Right lung (tissue), 5 donors: ENCODE data around the gene RNF34. TPM values are rescaled to one million over a fixed set of nuclear protein-coding genes. Genes with fewer than 3 reads are reported as not detected.
"Not testable (repeated sequence)": the region's sequence is repeated elsewhere in the genome, so short reads cannot be mapped to it uniquely, and the experiment has no call there.

Experiments used
- DNase-seq, 2 donors: peaks; one replicate each; pipeline ENCODE4 v3.0.0-alpha.2; 2013
- polyA plus RNA-seq, 5 donors: library from polyadenylated mRNA; unstranded; fragments of 120-200 nt; gene quantifications; one replicate each; pipeline versions ENCODE4 v1.2.1 to v1.2.3, GENCODE V29; 2013; ENCODE audit warnings: inconsistent platforms in 1 of 5, low replicate concordance in 1 of 5; ENCODE audit not compliant: insufficient read length in 5 of 5, insufficient read depth in 1 of 5

The RNF34 gene
- polyA plus RNA-seq, 5 donors = 32.3 to 37.7 (median 35.3) TPM

DNA sequence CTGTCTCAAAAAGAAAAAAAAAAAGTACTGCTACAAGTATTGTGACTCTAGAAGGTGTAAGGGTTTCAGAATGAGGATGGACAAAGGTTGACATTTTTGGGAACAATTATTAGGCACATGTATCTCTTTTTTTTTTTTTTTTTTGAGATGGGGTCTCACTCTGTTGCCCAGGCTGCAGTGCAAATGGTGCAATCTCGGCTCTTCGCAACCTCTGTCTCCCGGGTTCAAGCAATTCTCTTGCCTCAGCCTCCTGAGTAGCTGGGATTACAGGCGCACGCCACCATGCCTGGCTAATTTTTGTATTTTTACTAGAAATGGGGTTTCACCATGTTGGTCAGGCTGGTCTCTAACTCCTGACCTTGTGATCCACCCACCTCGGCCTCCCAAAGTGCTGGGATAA is 15.0 kb upstream of the RNF34 start:
- DNase-seq = not testable (repeated sequence)

DNA sequence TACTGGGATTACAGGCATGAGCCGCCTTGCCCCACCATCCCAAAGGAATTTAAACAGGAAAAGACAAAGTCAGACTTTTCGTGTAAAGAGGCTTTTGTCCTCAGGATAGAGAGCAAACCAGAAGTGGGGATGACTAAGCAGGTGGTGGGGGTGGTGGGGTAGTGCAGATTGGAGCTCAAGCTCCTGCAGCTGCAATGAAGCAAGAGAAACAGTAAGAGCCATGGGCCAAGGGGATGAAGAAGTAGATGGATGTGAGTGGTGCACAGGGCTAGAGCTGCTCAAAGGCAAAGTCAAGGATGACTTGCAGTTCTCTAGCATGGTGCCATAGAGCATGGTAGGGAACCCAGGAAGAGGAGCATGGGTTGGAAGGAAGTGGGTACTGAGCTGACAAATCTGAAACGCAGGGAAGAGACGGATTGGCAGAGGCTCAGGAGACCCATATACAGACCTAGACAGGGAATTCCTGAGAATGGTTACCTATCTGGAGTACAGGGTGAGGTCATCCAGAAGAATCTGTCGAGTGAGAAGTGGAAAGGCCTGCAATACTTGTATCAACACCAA is 11.4 kb upstream of the RNF34 start:
- no peak for DNase-seq

DNA sequence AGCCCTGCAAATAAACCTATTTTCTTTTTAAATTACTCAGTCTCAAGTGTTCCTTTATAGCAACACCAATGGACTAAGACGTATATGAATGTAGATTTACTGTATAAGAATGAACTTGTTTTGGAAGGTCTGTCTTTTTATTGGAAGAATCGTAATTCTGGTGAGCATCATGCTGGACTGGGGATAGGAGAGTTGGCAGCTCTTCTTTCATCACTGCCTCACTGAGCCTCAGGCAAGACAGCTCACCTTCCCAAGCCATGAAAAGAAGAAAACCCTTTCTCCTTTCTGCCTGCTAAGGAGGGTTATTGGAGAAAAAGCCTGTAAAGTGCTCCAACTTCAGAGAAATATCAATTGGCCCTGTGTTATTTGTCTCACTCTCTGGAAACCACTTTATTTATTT is 9.1 kb upstream of the RNF34 start:
- DNase-seq = no peak

DNA sequence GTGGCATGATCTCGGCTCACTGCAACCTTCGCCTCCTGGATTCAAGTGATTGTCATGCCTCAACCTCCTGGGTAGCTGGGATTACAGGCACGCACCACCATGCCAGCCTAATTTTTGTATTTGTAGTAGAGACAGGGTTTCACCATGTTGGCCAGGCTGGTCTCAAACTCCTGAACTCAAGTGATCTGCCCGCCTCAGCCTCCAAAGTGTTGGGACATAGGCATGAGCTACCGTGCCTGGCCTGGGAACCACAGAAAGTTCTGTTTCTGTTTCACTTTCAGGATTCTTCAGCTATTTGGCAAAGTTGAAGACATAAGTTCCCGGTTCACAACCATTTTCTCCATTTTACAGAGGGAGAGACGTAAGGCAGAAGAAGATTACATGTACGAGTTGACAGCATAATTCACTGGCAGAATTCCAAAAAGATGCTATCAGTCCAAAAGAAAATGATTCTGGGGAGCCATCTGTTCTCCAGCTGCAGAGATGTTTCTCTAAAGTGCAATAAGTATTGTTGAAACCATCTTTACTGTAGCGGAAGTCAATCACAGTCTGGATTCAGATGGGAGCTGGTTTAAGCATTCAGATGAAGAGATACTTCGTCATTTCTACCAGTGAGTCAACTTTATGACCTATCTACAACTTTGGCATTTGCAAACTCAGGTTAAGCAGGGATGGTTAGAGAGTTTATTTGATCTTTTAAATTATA is 8.1 kb upstream of the RNF34 start:
- DNase-seq = peak; percentile 13 to 40

DNA sequence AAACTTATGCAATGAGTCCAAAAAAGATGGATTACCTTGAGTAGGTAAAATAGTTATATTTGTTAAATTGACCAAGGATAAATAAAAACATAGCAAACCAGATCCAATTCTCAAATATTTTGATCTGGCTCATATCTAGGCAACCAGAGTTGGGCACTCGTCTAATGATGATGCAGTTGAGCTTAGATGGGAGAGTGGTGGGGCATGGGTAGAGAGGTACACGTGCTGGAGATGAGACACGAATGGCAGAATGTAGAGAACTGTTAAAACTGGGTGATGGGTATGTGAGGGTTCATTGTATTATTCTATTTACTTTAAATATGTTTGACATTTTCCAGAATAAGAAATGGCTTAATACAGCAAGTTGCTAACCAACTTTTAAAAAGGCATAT is 7.6 kb upstream of the RNF34 start:
- no peak for DNase-seq

DNA sequence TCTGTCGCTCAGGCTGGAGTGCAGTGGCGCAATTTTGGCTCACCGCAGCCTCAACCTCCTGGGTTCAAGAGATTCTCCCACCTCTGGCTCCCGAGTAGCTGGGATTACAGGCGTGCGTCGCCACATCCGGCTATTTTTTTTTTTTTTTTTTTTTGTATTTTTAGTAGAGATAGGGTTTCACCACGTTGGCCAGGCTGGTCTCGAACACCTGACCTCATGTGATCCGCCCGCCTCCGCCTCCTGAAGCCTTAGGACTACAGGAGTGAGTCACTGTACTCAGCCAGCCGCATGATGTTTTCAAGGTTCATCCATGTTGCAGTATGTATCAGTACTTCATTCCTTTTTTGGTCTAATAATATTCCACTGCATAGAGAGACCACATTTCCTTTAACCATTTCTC is 2.4 kb upstream of the RNF34 start:
- no peak for DNase-seq

DNA sequence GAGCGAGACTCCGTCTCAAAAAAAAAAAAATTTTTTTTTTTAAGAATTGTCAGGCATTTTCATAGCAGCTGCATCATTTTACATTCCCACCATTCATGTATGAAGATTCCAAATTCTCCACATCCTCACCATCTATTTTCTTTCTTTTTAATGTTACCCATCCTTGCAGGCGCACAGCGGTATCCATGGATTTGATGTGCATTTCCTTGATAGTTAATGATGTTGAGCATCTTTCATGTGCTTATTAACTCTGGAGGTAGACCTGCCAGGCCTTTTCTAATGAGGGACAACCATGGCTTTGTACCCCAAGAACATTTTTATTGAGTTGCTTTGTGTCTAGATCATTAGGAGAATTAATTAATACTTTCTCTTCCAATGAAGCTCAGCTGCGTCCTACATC is 1.6 kb upstream of the RNF34 start:
- no peak for DNase-seq

DNA sequence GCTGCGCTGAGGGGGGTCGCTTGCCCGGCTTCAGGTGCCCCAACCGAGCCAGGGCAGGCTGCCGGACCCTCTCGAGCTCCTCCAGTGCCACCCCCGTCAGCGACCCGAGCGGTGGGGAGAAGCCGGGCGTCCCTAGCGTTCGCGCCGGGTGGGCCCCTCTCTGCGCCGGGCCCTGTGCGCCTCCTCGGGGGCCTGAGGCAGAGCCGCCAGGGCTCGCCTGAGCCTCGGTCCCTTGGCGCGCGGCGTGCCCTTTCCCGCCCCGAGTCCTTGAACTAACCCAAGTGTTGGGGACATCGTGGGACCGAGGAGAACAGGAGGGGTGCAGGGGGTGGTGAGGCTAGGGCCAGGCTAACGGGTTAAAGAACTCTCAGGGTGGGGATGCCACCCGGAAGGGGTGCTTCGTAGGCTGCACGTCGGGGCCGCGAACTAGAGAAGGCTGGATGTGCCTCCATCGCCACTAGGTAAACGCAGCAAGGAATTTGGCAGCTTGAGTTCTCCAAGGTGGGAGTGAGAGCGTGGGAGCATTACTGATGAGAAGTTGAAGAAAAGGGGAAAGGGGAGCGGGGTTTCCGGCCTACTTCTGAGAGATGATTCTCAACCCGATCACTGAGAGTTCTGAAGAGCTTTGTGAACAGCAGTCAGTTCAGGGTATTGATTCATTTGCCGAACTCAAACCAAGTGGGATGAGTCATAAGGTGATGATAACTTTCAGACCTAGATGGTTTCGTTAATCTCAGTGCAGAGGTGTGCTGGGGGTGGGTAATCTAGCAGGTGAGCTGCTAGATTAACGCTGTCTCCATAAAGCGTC is 618 bp downstream of the RNF34 start:
- DNase-seq = peak in 1 of 2 donors; percentile 42

DNA sequence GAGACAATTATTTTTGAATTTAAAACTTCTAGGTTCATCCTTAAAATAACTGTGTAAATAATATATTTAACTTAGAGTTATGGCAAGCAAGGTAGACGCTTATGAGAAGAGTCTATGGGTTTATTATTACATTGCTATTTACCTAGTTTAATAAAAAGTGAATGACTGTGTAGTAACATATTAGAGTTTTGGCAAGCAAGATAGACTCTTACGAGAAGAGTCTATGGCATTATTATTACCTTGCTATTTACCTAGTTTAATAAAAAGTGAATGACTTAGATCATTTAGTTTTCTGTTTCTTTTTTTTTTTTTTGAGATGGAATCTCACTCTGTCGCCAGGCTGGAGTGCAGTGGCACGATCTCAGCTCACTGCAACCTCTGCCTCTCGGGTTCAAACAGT is 3.8 kb downstream of the RNF34 start:
- no peak for DNase-seq

DNA sequence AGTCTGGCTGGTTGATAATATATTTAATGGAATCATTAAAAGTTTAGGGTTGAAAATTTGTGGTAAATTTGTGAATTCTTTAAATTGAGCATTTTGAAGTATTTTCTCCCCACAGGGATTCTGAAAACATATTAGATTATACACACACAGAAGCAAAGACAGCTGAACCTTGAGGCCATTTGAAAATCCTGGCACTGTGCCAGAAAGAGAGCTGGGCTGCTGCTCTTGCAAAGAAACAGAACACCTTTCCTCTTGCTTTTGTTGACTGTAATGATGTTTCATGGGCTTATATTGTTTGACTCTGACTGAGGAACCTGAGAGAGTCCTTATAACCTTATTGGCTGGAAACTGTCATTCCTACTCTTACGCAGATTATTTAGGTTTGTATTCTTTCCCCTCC is 4.8 kb downstream of the RNF34 start:
- peak in 1 of 2 donors; percentile 3 for DNase-seq

DNA sequence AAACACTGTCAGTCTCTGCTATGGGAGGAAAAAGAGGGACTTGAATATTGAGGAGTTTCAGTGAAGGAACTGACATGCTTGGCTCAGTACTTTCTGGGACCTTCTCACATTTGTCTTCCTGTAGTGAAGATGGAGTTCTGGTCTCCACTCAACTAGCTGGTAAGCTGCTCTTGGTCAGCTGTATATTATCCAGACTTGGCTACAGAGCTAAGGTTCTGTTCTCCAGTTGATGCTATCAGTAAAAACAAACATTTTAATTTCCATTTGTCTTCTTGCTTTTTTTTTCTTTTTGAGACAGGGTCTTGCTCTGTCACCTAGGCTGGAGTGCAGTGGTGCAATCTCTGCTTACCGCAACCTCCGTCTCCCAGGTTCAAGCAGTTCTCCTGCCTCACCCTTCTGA is 5.3 kb downstream of the RNF34 start:
- DNase-seq = no peak

DNA sequence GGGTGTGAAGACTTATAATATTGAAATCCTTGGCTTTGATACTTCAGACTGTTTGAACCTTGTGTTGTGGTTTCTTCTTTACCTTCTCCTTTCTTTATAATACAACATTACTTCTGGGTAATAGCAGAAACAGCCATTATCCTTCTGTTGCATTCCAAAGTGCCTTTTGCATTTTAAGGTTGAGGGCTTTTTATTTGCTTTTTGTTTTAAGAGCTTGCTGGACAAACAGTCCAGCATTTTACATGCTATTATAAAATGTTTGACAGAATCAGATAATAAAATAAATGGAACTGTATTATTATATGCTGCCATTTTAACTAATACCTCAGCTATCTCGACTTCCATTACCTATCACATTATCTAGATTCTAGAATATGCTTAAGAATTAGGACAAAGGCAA is 14.0 kb downstream of the RNF34 start:
- DNase-seq = no peak

DNA sequence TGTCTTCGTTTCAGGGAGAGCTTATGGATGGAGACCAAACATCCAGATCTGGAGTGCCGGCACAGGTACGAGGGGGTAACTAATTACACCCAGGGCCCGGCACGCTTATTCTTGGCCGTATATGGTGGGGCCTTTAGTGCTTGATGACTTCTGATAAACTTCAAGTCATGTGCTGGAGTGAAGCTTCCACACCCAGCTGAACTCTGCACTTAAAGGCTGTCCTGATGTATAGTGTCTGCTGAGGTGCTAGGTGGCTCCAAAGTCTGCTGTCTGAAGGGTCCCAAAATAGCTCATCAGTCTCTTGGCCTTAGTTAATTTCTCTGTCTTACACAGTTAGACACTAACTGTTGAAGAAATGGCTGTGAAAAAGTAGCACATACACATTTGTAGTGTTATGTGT is 17.9 kb downstream of the RNF34 start:
- DNase-seq = no peak

DNA sequence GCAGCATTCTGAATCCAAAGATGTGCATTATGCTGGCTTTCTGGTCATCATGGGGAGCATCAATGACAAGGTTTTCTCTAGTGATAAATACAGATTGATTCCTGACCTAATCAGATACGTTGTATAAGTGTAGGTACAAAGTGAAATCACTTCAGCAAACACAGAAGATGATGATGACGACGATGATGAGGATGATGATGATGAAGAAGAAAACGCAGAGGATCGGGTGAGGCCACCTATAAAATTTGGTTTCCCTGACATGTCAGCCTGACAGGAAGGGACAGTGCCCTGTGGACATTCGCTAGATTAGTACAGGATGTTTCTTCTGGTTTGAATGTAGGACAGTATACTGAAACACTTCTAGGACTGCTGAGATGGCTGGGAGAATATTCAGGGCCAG is 20.2 kb downstream of the RNF34 start:
- DNase-seq = no peak

DNA sequence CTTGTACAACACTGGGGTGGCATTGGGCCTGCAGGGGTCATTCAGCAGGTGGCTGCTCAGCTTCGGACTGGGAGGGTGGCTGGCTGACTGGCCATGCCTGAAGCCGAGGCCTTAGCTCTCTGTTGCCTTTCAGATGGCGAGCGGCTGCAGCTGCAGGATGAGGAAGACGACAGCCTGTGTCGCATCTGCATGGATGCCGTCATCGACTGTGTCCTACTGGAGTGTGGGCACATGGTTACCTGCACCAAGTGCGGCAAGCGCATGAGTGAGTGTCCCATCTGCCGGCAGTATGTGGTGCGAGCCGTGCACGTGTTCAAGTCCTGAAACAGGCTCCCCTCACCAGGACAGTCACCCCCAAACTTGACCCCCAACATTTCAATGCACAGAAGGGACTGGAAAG is 23.3 kb downstream of the RNF34 start:
- DNase-seq = no peak

DNA sequence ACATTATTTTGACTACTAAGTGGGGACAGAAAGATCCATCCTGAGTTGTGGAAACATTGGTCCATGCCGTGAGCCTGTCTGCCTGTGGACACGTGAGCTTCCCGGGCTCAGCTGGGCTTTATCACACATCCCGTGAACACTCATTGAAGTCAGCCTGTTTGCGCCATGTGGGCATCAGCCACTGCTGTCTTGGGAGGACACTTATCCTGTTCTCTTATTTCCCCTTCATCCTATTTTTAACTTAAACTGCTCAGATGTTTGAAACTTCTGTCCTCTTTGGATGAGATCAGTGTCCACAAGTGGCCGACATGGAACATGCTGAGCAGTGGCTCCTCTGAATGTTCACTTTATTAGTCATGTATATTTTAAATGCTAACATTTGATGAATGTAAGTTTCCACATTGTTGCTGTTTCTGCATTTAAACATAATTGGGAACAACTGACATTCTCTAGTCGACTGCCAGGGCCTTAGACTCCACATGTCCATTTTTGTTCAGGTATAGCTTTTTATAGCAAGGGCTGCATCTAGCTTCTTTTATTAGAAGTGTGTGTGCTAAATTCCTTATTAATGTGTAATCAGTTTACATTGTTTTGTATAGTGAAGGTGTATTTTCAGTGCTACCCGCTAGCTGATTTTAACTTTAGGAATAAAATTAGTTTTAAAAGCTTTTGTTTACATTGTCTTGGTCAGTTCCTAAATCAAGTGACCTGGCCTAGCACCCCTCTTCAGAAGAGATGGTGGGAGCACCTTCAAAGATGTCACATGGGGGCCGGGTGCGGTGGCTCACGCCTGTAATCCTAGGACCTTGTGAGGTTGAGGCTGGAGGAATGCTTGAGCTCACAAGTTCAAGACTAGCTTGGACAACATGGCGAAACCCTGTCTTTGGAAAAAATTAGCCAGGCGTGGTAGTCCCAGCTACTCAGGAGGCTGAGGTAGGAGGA is 24.0 kb downstream of the RNF34 start:
- no peak for DNase-seq

DNA sequence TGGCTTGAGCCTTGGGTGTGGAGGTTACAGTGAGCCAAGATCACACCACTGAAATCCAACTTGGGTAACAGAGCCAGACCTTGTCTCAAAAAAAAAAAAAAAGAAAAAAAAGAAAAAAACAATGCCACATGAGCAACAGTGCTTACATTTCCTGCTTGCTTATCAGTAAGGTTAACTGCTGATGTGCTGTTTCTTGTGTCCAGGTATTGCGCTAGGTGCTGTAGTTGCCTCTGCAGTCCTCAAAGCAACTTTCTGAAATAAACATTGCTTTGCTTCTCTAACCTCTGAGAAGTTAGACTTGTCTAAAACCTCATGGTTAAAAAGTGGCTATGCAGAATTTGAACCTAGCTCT is 24.7 kb downstream of the RNF34 start:
- DNase-seq = no peak

DNA sequence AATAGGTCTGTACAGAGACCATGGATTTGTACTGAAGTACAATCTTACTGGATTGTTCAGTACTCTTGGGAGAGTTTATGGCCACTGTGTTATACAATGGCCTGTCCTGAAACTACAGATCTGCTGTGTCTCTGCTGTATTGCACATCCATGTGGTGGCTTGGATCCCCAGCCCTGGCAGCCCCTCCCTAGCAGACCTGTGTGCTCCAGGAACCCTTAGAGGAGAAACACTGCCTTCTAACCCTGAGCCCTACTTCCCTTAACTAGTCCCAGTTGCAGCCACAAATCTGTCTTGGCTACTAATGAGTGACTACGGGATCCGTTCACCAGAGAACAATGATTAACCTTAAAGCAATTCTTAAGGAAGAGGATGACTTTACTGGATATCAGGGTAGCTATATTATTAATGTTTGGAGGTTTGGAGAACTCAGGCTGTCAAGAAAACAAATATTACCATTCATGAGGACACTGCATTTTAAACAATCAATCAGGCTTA is 27.7 kb downstream of the RNF34 start:
- no peak for DNase-seq

DNA sequence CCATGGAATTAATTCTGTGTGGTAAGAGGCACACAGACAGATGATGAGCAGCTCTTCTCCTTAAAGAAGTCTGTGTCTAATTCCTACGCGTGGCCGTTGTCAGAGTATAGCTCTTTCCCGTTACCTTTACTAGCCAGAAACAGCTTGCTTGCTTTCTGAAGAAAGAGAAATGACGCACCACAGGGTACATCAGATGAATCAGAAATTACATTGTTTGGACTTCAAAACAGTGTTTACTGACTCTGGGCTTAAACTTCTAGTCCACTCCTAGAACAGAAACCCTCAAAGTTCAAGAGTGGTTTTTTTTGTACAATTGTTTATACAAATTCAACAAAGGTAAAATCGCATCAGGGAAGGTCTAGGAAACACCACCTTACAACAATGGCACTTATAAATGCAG is 29.0 kb downstream of the RNF34 start:
- DNase-seq = no peak

DNA sequence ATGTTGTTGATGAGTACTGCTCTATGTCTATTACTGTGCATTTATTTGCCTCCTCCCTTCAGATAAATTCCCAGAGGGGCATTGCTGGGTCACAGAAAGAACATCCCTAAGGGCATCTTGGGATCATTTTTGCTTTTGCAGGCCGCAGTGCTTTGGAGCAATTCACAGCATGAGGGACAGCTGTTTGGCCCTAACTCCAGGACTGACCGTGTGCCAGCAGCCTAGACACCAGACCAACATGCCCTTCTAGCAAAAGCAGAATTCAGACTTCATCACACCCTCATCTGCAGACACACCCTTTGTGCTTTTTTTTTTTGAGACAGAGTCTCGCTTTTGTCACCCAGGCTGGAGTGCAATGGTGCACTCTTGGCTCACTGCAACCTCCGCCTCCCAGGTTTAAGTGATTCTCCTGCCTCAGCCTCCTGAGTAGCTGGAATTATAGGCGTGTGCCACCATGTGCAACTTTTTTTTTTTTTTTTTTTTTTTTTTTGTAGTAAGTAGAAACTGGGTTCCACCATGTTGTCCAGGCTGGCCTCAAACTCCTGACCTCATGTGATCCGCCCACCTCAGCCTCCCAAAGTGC is 31.0 kb downstream of the RNF34 start:
- no peak for DNase-seq

DNA sequence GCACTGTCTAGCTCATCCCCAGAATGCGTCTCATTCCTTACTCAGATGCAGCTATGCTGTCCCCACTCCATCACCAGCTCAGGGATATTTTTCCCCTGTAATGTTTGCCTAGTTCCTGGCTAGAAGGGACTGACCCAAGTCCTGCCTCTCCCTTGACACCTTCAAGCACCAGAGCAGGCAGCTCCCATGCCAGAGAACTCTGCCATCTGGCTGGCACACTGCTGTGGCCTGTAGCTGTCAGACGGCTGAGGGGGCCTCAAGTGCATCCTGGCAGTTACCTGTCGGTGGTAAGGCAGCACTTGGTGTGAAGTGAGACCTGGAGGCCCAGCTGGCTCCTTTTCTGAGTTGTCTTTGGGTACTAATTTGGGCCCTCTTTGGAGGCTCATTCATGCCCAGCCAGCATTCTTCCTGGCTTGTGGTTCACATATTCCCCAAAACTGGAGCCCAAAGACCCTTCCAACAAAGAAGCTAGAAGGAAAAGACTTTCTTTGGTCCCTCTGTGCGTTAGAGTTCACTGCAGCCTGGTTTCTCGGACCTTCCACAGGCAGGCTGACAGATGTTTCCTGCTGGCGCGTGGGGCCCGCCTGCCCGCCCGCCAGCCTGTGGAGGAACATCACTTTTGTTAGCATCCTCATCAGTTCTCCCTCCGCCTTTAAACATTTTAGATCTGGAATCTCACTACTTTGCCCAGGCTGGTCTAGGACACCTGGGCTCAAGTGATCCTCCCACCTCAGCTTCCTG is 33.0 kb downstream of the RNF34 start:
- no peak for DNase-seq
